Measurements from ENCODE around the gene B3GAT2. TPM values are rescaled to one million over a fixed set of nuclear protein-coding genes. Genes with fewer than 3 reads are reported as not detected.
A peak's percentile ranks its signal among the peaks of the same experiment; 100 is the strongest.

Gene B3GAT2
- total and polyA plus RNA-seq, 2 of the 13 experiments (the other 11 are each of a cell fraction or from before 2014, with no cell fraction given), result 0.01 to 0.02 TPM

DNA sequence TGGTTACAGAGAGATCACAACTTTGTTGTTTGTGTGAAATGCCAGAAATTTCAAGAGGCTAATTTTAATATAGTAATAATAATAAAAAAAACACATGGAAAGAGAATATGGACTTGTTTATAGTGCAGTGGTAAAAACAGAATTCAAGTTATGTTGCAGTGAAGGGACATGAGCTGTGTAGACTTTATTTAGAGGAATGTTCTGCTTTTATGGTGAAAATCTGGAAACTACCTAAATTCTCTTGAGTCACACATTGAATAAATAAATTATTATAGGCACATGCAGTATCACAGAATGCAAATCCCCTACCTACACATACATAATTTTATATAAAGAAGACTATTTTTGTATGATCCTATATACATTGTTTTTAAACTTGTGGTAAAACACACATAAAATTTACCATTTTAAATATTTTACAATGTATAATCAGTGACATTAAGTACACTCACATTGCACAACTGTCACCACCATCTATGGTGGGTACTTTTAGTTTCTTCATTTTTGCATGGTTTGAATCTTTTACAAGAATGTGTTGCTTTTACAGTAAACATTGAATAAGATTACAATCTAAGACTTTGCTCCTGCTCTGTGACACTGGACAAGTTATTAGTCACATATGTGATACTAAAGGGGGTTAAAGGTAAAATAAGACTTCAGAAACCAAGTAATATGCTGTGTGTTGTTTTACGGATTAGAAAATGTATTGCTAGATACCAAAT is 107.4 kb downstream of the B3GAT2 start (continued):
- TF ChIP-seq XRCC5 (optimal IDR thresholded peaks at IDR 0.05; ENCODE audit: low read length) (no peak), ZBTB43 (CRISPR knock-in tag; conservative IDR thresholded peaks at IDR 0.05) (no peak), KLF13 (CRISPR knock-in tag; IDR thresholded peaks at IDR 0.05) (no peak), ZNF414 (CRISPR knock-in tag; IDR thresholded peaks at IDR 0.05) (no peak), CREM (IDR thresholded peaks at IDR 0.05) (peak; percentile 55), CREM (CRISPR knock-in tag; IDR thresholded peaks at IDR 0.05) (no peak), SNRNP70 (IDR thresholded peaks at IDR 0.05; ENCODE audit: low read depth, low read length) (no peak), ZNF780A (CRISPR knock-in tag; IDR thresholded peaks at IDR 0.05) (no peak), ZNF792 (CRISPR knock-in tag; IDR thresholded peaks at IDR 0.05) (no peak), MTF2 (CRISPR knock-in tag; IDR thresholded peaks at IDR 0.05; ENCODE audit: borderline replicate concordance) (no peak), SMAD9 (CRISPR knock-in tag; IDR thresholded peaks at IDR 0.05) (no peak), ZNF589 (CRISPR knock-in tag; conservative IDR thresholded peaks at IDR 0.05) (no peak), ZNF484 (CRISPR knock-in tag; IDR thresholded peaks at IDR 0.05; ENCODE audit: borderline replicate concordance, low read depth) (no peak), ATF7 (IDR thresholded peaks at IDR 0.05) (no peak), ATF7 (CRISPR knock-in tag; IDR thresholded peaks at IDR 0.05) (no peak), SYNCRIP (IDR thresholded peaks at IDR 0.05; ENCODE audit: insufficient read depth, low read depth, low read length) (no peak), RFXANK (CRISPR knock-in tag; IDR thresholded peaks at IDR 0.05) (no peak), IRF1 (CRISPR knock-in tag; IDR thresholded peaks at IDR 0.05; ENCODE audit: low read depth) (no peak), ZNF644 (CRISPR knock-in tag; IDR thresholded peaks at IDR 0.05; ENCODE audit: low read depth) (no peak), KDM6A (CRISPR knock-in tag; IDR thresholded peaks at IDR 0.05; ENCODE audit: low read depth) (peak; percentile 80), RBFOX2 (IDR thresholded peaks at IDR 0.05; ENCODE audit: low read depth, low read length) (no peak), U2AF2 (IDR thresholded peaks at IDR 0.05; ENCODE audit: low read depth, low read length) (no peak), NONO (IDR thresholded peaks at IDR 0.05) (no peak), NONO (CRISPR knock-in tag; conservative IDR thresholded peaks at IDR 0.05) (no peak), PCBP2 (optimal IDR thresholded peaks at IDR 0.05; ENCODE audit: low read depth, low read length, poor library complexity, severe bottlenecking) (no peak)
- TF ChIP-seq, protein P1, sequence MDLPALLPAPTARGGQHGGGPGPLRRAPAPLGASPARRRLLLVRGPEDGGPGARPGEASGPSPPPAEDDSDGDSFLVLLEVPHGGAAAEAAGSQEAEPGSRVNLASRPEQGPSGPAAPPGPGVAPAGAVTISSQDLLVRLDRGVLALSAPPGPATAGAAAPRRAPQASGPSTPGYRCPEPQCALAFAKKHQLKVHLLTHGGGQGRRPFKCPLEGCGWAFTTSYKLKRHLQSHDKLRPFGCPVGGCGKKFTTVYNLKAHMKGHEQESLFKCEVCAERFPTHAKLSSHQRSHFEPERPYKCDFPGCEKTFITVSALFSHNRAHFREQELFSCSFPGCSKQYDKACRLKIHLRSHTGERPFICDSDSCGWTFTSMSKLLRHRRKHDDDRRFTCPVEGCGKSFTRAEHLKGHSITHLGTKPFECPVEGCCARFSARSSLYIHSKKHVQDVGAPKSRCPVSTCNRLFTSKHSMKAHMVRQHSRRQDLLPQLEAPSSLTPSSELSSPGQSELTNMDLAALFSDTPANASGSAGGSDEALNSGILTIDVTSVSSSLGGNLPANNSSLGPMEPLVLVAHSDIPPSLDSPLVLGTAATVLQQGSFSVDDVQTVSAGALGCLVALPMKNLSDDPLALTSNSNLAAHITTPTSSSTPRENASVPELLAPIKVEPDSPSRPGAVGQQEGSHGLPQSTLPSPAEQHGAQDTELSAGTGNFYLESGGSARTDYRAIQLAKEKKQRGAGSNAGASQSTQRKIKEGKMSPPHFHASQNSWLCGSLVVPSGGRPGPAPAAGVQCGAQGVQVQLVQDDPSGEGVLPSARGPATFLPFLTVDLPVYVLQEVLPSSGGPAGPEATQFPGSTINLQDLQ (CRISPR knock-in tag; IDR thresholded peaks at IDR 0.05), result no peak
- TF ChIP-seq, protein P2, sequence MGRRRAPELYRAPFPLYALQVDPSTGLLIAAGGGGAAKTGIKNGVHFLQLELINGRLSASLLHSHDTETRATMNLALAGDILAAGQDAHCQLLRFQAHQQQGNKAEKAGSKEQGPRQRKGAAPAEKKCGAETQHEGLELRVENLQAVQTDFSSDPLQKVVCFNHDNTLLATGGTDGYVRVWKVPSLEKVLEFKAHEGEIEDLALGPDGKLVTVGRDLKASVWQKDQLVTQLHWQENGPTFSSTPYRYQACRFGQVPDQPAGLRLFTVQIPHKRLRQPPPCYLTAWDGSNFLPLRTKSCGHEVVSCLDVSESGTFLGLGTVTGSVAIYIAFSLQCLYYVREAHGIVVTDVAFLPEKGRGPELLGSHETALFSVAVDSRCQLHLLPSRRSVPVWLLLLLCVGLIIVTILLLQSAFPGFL (CRISPR knock-in tag; IDR thresholded peaks at IDR 0.05), result no peak

Measured in HepG2 (cell line).